Measurements from ENCODE around the gene FAM107B. TPM values are rescaled to one million over a fixed set of nuclear protein-coding genes. Genes with fewer than 3 reads are reported as not detected.

FAM107B gene
- total and polyA plus RNA-seq, 2 of the 13 experiments (the other 11 are each of a cell fraction or from before 2014, with no cell fraction given), result 15.7 to 24.8 TPM

- Histone ChIP-seq H3K27ac (ENCODE audit: extremely low read length, insufficient read depth, low read length) (no peak overlapping the region), H3K36me3 (replicated peaks in 1 of 2; ENCODE audit: control insufficient read depth in 1 of 2, insufficient read depth in 2 of 2, low read length in 2 of 2) (peaks cover 3 to 4% of the 10 kb centered on the region in 2 experiments; a peak in 2 of 5 replicates), H4K20me1 (ENCODE audit: insufficient read depth, low read length) (peaks cover 3% of the 10 kb centered on the region; the same call in 1 of the 2 replicates), H3K9ac (ENCODE audit: insufficient read depth, low read depth, low read length) (no peak overlapping the region), H3K4me1 (ENCODE audit: insufficient read depth, low read length) (peaks cover 77% of the 10 kb centered on the region), H3K79me2 (ENCODE audit: insufficient read depth, low read length) (peaks cover 26% of the 10 kb centered on the region), H3K4me3 (replicated peaks in 1 of 3; ENCODE audit: insufficient read depth in 1 of 3, low read depth in 2 of 3, low read length in 3 of 3) (peak overlapping the region in 1 of 3 experiments; percentile 74; a peak in 2 of 6 replicates), H3K9me3 (ENCODE audit: low read length) (no peaks in the 10 kb centered on the region), H3K27me3 (ENCODE audit: control insufficient read depth in 1 of 2, insufficient read depth in 2 of 2, low read length in 2 of 2) (no peaks in the 10 kb centered on the region), H2AFZ (ENCODE audit: low read length) (no peak overlapping the region), H3K4me2 (ENCODE audit: low read depth, low read length) (peak overlapping the region; percentile 73)
- no TSS peak for BruUV-seq (replicated peaks)
- ChIA-PET CTCF (ENCODE audit: low intra/inter-chr PET ratio, low total read pairs) (no interaction called here), POLR2A (interaction anchor here (1.0 kb wide), 1 partner anchor 33 kb away, joined by 3 read pairs; no protein-coding TSS in a partner anchor)
- DNase-seq (ENCODE audit: low spot score), result peak; percentile 44
- no peak for FAIRE-seq
- no peak for ATAC-seq
- intact Hi-C loops (cut with micrococcal nuclease; ENCODE audit: unreplicated experiment), result loop anchor here (5.0 to 10.0 kb wide), 3 partner anchors 53 to 349 kb away; partner anchors contain the start of genes CDNF, DCLRE1C, HSPA14 and MEIG1
- TF ChIP-seq RFX5 (IDR thresholded peaks at IDR 0.05; ENCODE audit: low read depth, low read length) (peak; percentile 93), ZNF850 (CRISPR knock-in tag; conservative IDR thresholded peaks at IDR 0.05) (no peak)
- WGBS (ENCODE audit: low lambda C conversion rate), result 46% methylated on average over 7 of the region's 7 CpGs
- in situ Hi-C loops (cut with HindIII; ENCODE audit: extremely low pct_ligation_motif_present, low pct_unique_long_range_greater_than_20kb), result no loop called here
Measured at GRCh38 chr10:14605231-14605925, 169.3 kb downstream of the FAM107B start.

DNA sequence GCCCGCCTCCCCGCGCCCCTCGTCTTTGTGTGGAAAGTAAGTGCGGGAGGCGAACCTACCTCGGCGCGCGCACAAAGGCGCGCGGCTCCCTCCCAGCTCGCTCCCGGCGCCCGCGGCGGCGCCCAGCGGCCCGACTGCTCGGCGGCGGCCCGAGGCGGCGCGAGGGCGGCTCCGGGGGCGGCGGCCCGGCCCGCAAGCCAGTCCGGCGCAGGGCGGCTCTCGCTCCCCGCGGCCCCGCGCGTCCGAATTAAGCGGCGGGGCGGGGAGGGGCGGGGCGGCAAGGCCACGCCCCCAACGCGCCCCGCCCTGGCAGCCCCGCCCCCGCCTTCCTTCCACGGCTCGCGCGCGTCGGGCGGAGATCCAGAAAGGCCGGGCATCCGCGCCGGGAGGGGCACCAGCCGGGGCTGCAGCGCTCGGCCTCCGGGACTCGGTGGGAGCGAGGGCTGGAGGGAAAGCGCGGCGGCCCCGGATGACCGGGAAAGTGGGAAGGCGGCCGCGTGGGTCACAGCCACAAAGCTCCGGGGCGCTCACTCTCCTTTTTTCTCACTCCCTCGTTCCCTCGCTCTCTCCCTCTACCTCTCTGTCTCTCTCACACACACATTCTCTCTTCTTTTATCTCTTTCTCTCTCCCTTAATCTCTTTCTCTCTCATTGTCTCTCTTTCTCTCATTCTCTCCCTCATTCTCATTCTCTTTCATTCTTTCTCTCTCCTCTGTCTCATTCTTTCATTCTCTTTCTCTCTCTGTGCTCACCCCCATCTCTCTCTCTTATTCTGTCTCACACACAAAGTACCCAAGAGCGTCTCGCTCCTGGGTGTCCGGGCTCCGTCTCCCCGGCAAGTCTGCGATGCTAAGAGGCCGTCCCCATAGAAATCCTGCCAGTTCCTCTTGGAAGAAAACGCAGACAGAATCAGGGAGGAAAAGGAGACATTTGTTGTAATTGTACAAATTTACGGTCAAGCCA lies 170.2 kb downstream of the FAM107B start:
- Histone ChIP-seq H3K4me2 (ENCODE audit: low read depth, low read length) (peak overlapping the region; percentile 73), H4K20me1 (ENCODE audit: insufficient read depth, low read length) (peaks cover 3% of the 10 kb centered on the region; the same call in 1 of the 2 replicates), H3K4me1 (ENCODE audit: insufficient read depth, low read length) (peaks cover 71% of the 10 kb centered on the region), H3K9me3 (ENCODE audit: low read length) (no peaks in the 10 kb centered on the region), H3K9ac (ENCODE audit: insufficient read depth, low read depth, low read length) (peak overlapping the region; percentile 74), H3K36me3 (replicated peaks in 1 of 2; ENCODE audit: control insufficient read depth in 1 of 2, insufficient read depth in 2 of 2, low read length in 2 of 2) (peaks cover 3 to 9% of the 10 kb centered on the region in 2 experiments; a peak in 3 of 5 replicates), H3K27me3 (ENCODE audit: control insufficient read depth in 1 of 2, insufficient read depth in 2 of 2, low read length in 2 of 2) (no peaks in the 10 kb centered on the region), H2AFZ (ENCODE audit: low read length) (no peak overlapping the region), H3K27ac (ENCODE audit: extremely low read length, insufficient read depth, low read length) (no peak overlapping the region), H3K4me3 (replicated peaks in 1 of 3; ENCODE audit: insufficient read depth in 1 of 3, low read depth in 2 of 3, low read length in 3 of 3) (peak overlapping the region; percentile 38 to 91 (median 74); a peak in 5 of 6 replicates), H3K79me2 (ENCODE audit: insufficient read depth, low read length) (peaks cover 34% of the 10 kb centered on the region)
- FAIRE-seq (no peak), ATAC-seq (peak; percentile 79), DNase-seq (ENCODE audit: low spot score) (no peak)
- BruUV-seq (replicated peaks), result TSS peak; percentile 79
- in situ Hi-C loops (cut with HindIII; ENCODE audit: extremely low pct_ligation_motif_present, low pct_unique_long_range_greater_than_20kb) (no loop called here), intact Hi-C loops (cut with micrococcal nuclease; ENCODE audit: unreplicated experiment) (loop anchor here (5.0 to 10.0 kb wide), 4 partner anchors 52 to 350 kb away; partner anchors contain the start of genes CDNF, DCLRE1C, HSPA14 and MEIG1)
- CTCF ChIA-PET (ENCODE audit: low intra/inter-chr PET ratio, low total read pairs), result no interaction called here
- POLR2A ChIA-PET, result interaction anchor here (1.0 kb wide), 1 partner anchor 32 kb away, joined by 3 read pairs; no protein-coding TSS in a partner anchor
- 23% methylated on average over 16 of the region's 94 CpGs for WGBS (ENCODE audit: low lambda C conversion rate)
- TF ChIP-seq ARNT2 (CRISPR knock-in tag; IDR thresholded peaks at IDR 0.05; ENCODE audit: low read depth) (peak; percentile 53; the same call in 1 of the 2 replicates), ZBTB20 (CRISPR knock-in tag; IDR thresholded peaks at IDR 0.05; ENCODE audit: borderline replicate concordance, low read depth) (no peak), SRSF1 (optimal IDR thresholded peaks at IDR 0.05; ENCODE audit: low read depth, low read length) (peak; percentile 58), ZNF501 (CRISPR knock-in tag; IDR thresholded peaks at IDR 0.05) (peak; percentile 45; the same call in 1 of the 2 replicates), TAF1 (CRISPR knock-in tag; IDR thresholded peaks at IDR 0.05) (peak; percentile 54; the same call in 1 of the 2 replicates), RBFOX2 (IDR thresholded peaks at IDR 0.05; ENCODE audit: low read depth, low read length) (peak; percentile 66), ZNF749 (CRISPR knock-in tag; IDR thresholded peaks at IDR 0.05; ENCODE audit: borderline replicate concordance) (0 out of 2 replicates have a peak, but pooled peaks have one; percentile 38), SP140L (CRISPR knock-in tag; IDR thresholded peaks at IDR 0.05; ENCODE audit: borderline replicate concordance) (0 out of 2 replicates have a peak, but pooled peaks have one; percentile 14), ZFY (CRISPR knock-in tag; IDR thresholded peaks at IDR 0.05) (peak; percentile 41)
- TF ChIP-seq, protein P1, sequence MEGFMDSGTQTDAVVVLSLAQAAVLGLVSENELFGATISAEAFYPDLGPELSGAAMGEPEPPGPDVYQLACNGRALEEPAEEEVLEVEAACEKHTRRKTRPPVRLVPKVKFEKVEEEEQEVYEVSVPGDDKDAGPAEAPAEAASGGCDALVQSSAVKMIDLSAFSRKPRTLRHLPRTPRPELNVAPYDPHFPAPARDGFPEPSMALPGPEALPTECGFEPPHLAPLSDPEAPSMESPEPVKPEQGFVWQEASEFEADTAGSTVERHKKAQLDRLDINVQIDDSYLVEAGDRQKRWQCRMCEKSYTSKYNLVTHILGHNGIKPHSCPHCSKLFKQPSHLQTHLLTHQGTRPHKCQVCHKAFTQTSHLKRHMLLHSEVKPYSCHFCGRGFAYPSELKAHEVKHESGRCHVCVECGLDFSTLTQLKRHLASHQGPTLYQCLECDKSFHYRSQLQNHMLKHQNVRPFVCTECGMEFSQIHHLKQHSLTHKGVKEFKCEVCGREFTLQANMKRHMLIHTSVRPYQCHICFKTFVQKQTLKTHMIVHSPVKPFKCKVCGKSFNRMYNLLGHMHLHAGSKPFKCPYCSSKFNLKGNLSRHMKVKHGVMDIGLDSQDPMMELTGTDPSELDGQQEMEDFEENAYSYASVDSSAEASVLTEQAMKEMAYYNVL (CRISPR knock-in tag; IDR thresholded peaks at IDR 0.05; ENCODE audit: borderline replicate concordance), result peak; percentile 81
